ENCODE measurements around the gene NDUFC2.
A peak's percentile ranks its signal among the peaks of the same experiment; 100 is the strongest.
"Not testable (repeated sequence)": the region's sequence is repeated elsewhere in the genome, so short reads cannot be mapped to it uniquely, and the experiment has no call there.

Gene NDUFC2

GRCh38 chr11:78049348-78049747, 30.3 kb downstream of the NDUFC2 start:
- no peak for DNase-seq

DNA sequence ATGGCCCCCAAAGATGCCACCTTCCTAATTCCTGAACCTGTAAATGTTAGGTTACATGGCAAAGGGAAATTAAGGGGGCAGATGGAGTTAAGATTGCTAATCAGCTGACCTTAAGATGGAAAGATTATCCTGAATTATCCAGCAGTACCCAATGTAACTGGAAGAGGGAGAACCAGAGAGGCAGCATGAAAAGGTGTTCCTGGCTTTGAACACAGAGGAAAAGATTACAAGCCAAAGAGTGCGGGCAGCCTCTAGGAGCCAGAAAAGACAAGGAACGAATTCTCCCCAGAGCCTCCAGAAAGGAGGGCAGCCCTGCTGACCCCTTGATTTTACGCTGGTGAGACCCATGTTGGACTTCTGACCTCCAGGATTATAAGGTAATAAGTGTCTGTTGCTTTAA, 31.1 kb downstream of the NDUFC2 start:
- no peak for DNase-seq

DNA sequence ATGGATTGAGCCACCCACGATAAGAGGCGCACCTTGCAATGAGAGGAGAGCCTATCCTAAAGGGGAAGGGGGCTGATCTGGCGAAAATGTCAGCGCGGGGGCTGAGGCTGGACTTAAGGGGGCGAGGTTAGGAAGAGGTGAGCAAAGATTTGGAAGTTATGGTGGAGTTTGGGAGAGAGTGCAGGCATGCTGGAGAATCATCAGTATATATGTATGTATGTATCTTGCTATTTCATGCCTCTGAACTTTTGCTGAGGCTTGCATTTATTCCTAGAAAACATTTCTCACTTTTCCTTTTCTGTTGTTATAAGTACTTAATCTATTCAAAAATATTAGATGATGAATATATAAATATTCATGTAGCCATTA, 33.2 kb downstream of the NDUFC2 start:
- no peak for DNase-seq

GRCh38 chr11:78045851-78046485, 33.7 kb downstream of the NDUFC2 start:
- DNase-seq = peak; percentile 55

- no peak for DNase-seq
Observed at GRCh38 chr11:78044706-78045105, 35.0 kb downstream of the NDUFC2 start.

DNA sequence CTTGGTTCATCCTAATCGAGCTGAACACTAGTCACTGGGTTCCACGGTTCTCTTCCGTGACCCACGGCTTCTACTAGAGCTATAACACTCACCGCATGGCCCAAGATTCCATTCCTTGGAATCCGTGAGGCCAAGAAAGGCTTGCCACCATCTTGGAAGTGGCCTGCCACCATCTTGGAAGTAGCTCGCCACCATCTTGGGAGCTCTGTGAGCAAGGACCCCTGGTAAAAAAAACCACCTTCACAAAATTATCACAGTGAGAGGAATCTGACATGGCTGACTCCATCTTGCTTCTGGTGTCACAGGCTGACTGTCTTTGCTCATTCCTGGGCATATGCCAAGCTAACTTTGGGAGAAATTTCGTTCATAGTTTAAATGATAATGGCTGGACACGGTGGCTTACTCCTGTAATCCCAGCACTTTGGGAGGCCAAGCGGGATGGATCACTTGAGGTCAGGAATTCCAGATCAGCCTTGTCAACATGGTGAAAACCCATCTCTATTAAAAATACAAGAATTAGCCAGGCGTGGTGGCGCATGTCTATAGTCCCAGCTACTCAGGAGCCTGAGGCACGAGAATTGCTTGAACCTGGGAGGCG, 37.7 kb downstream of the NDUFC2 start:
- no peak for DNase-seq

- not testable (repeated sequence) for DNase-seq
Observed at GRCh38 chr11:78041380-78041719, 38.3 kb downstream of the NDUFC2 start.

DNA sequence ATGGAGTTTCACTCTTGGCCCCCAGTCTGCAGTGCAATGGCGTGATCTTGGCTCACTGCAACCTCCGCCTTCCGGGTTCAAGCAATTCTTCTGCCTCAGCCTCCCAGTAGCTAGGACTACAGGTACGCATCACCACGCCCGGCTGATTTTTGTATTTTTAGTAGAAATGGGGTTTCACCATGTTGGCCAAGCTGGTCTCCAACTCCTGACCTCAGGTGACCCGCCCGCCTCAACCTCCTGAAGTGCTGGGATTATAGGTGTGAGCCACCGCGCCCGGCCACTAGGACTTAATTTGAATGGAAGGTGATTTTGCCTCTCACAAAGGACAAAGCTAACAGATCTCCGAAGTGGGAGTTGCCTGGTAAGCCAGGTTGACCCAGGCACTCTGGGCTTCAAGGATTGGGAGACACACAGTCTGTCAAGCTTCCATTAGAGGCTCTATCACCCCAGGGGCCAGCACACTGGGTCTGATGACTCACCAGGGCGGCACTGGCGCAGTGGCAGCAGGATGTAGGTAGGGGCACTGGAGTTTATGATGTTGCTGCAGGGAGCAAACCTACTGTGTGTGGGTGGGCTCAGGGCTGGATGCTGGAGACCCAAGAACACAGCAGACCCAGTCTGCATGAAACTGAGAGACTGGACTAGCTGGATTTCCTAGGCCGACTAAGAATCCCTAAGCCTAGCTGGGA, 38.8 kb downstream of the NDUFC2 start:
- no peak for DNase-seq

GRCh38 chr11:78039919-78040671, 39.6 kb downstream of the NDUFC2 start:
- no peak for DNase-seq

GRCh38 chr11:78039391-78039918, 40.2 kb downstream of the NDUFC2 start:
- DNase-seq = no peak

DNA sequence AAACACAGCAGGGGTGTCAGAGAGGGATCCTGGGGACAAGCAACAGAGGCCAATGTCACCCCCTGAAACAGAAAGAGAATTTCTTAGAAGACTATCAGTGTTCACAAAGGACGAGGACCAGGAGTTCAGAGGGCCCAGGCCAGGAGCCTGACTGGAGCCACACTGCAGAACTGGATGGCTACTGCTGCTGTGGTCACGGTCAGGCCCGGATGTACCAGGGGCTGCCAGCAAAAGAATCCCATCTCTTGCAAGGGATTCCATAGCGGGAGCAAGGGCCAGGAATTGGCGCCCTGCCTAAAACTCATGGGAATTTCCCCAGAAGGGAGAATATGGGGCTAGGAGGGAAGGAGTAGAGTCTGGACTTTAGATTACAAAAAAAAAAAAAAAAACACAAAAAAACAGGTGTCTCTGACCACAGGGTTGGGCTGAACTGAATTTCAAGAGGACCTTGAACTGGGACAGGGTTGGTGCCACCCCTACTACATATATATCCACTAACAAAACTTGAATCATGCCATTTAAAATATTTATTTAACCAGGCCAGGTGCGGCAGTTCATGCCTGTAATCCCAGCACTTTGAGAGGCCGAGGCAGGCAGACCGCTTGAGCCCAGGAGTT, 40.9 kb downstream of the NDUFC2 start:
- no peak for DNase-seq

DNA sequence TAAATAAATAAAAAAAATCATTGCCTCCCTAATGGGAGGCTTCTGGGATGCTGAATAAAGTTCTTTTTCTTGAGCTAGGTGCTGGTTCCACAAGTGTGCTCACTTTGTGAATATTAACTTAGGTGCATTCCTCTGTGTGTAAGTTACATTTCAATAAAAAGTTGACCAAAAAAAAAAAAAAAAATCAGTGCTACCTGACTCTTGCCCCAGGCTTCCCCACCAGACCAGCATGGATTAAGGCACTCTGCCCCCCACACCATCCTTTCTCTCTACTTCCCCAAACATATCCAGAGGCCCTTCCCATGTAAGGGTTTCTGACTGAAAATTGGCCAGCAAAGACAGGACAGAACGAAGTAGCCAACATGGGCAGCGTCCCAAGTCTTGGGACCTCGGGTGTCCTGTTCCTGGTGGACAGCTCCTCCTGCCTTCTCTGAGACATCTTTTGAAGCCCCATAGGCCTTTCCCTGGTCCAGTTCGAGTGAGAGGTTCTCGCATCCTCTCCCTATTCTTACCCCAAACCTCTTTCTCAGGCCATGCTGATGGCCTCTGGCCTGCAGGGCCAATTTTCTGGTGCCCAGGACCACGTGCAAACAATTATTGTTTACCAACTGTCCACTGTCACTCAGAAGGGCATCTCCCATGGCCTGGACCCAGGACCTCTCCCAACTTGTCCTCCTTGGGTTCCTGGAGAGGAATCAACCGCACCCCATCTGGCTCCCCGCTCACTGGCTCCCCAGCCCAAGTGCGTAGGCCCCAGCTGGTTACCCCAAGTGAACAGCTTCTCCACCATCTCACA, 41.6 kb downstream of the NDUFC2 start:
- DNase-seq = no peak

DNA sequence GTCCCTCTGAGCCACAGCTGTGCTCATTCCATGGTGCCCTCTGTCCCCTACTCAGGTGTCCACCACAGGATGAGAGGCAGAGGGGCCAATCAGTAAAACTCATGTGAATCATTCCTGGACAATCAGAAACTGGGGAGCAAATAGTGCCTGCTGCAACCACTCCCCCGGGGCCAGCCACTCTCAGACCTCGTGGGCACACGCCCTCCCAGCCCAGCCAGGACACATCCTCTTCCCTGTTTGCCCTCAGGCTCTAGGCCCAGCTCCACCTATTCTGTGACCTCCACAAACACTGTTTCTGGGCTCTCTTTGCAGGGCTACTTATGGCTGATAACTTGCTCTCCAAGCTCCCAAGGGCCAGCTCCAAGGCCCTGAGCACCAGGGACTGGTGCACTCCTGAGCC, 42.6 kb downstream of the NDUFC2 start:
- no peak for DNase-seq

- no peak for DNase-seq
Observed at GRCh38 chr11:78036313-78036712, 43.3 kb downstream of the NDUFC2 start.

DNA sequence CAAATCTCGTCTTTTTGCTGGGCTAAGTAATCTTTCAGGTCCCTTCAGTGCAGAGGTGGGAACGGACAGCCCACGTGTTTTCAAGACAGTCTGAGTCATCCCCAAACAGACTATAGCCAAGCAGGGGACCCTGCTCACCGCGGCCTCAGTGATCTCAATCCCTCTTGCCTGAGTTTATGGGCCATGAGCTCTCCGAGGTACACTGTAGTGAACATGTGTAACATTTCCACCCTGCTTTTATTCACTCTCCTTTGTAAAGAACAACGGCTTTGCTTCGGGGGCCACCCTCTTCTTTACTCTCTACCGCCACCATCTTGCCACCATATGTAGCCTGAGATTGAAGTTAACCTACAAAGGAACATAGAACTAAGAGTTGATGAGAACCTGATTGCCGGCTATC, 45.0 kb downstream of the NDUFC2 start:
- DNase-seq = no peak

DNA sequence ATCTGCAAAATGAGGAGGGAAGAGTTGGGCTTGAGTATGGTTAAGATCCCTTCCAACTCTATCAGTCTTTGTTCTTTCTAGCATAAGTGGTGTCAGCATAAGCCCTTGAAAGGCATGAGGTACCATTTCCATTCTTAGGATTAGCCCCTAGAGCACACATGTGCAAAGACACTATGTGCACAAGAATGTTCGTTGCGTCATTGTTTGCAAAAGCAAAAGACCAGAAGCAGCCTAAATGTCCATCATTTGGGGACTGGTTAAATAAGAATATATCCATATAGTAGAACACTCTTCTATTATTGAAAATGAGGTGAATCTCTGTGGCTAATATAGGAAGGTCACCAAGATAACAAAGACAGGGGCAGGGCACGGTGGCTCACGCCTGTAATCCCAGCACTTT, 46.6 kb downstream of the NDUFC2 start:
- no peak for DNase-seq

- no peak for DNase-seq
Observed at GRCh38 chr11:78032090-78032489, 47.6 kb downstream of the NDUFC2 start.

- DNase-seq = no peak
Observed at GRCh38 chr11:78031629-78032028, 48.0 kb downstream of the NDUFC2 start.

GRCh38 chr11:78030429-78031325, 49.0 kb downstream of the NDUFC2 start:
- DNase-seq = no peak

DNA sequence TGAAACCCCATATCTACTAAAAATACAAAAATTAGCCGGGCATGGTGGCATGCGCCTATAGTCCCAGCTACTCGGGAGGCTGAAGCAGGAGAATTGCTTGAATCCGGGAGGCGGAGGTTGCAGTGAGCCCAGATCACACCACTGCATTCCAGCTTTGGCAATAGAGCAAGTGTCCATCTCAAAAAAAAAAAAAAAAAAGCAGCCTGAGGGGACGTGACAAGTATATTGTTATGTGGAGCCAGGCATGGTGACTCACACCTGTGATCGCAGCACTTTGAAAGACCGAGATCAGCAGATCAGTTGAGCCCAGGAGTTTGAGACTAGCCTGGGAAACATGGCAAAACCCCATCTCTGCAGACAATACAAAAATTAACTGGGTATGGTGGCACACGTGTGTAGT, 51.2 kb downstream of the NDUFC2 start:
- DNase-seq = not testable (repeated sequence)

DNA sequence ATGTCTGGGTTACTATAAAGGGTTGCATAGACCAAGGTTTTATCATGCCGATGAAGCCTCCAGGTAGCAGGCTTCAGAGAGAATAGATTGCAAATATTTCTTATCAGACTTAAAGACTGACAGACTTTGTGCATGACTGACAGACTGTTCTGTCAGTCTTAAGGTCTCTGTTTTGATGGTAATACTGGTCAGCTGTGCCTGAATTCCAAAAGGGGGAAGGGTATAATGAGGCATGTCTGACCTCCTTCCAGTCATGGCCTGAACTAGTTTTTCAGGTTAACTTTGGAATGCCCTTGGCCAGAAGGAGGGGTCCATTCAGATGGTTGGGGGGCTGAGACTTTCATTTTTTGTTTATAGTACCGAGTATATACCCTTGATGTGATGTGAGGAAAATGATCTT, 51.9 kb downstream of the NDUFC2 start:
- DNase-seq = no peak

Measured in stimulated activated naive CD4-positive, alpha-beta T cell treated with Interleukin-2 at 50 U/mL for 16 hours (primary cell).